SHP77 (cell line): Measurements from ENCODE around the gene NIT2.
"Not testable (repeated sequence)": the region's sequence is repeated elsewhere in the genome, so short reads cannot be mapped to it uniquely, and the experiment has no call there.

Experiments used
- DNase-seq, 2 experiments: peaks; one replicate each; lab custom pipeline; 2025; lab: John Stamatoyannopoulos, UW

Gene NIT2

GRCh38 chr3:100338911-100339310 lies 4.4 kb downstream of the NIT2 start:
- no peak for DNase-seq

DNA sequence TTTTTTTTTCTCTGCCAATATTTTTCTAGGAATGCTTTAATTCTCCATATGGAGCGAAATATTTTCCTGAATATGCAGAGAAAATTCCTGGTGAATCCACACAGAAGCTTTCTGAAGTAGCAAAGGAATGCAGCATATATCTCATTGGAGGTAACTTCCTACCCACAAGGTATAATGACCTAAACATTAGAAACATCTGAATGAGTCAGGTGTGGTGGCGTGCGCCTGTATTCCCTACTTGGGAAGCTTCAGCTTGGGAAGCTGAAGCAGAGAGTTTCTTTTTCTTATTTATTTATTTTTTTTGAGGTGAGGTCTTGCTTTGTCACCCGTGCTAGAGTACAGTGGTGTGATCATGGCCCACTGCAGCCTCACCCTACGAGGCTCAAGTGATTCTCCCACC lies 5.2 kb downstream of the NIT2 start:
- DNase-seq = no peak

- no peak for DNase-seq
Measured at GRCh38 chr3:100340527-100340926, 6.0 kb downstream of the NIT2 start.

DNA sequence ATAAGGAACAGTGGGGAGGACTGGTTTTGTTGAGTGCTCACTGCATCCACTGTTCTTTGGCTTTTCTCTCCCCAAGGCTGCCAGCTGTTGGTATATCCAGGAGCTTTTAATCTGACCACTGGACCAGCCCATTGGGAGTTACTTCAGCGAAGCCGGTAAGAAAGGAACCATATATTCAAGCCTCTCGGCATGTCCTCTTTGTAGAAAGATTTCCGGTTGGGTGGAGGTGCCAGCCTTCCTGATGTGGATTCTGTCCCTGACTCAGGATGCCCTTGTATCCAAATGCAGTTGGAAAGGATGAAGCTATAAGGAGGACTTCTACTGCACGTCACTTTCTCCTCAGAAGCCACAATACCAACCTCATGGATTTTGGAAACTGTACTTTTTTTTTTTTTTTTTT lies 14.2 kb downstream of the NIT2 start:
- DNase-seq = no peak

- DNase-seq = not testable (repeated sequence)
Measured at GRCh38 chr3:100351770-100352169, 17.2 kb downstream of the NIT2 start.

DNA sequence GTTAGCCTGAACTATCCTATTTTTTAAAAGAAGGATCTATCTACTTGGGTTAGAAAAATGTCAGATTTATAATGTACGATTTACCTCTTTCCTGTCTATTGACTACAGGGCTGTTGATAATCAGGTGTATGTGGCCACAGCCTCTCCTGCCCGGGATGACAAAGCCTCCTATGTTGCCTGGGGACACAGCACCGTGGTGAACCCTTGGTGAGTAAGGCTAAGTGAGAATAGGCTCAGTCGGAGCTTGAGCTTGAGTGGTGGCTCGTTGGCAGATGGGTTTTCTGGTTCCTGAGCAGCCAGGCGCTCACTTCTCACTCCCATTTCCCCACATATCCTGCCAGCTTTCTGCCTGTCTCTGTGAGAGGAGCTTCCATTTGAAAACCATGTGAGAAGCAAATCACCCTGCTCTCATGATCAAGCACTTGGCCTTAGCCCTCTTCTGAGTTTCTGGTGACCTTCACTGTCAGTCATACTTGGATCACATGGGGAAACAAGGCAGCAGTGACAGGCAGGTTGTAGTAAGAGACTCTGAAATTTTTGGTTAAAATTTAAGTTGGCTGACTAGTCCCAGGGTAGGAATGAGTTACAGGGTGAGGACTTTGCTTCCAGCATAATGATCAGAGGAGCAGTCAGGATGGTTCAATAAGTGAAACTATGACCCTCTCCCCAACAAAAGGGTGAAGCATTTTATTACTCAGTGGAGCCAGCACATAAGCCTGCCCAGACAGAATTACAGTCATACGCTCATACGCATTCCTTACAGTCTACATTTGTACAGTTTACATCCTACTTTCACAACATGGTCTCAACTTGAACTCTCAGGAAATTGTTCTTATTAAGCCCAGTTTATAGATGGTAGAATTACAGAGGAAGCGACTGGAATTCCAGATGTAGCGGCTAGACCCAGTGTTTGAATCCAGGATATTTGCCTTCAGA lies 18.0 kb downstream of the NIT2 start:
- DNase-seq = no peak

DNA sequence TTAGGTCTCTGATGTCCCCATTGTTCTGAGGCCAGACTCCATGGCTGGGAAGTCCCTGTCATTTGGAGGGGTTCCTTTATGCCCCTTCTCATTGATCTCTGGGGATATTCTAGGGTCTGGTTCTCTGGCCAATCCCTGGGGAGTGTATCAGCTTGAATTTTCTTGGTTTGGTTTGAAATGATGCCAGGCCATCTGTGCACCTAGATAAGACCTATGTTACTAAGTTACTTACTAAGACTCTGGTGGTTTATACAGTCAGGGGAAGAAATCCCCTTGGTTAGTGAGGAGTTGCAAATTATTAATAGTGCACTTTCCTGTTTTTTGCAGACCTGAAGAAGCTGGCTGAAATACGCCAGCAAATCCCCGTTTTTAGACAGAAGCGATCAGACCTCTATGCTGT lies 20.3 kb downstream of the NIT2 start:
- no peak for DNase-seq

DNA sequence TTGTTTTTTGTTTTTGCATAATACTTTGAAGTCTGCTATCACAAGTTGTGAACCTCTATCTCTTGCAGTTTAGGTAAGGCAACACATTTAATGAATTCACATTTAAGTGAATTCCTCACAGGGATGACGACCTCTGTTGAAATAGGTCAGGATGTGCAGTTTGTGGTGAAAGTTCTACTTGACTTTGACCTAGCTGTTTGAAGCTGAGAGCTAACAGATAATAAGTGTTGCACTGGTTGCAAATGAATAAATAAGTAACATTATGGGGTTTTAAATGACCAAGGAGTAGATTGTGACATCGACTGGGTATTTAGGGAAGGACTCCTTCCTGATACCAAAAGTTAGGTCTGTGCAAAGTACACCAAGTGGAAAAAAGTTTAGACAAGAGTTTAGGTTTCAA lies 23.9 kb downstream of the NIT2 start:
- no peak for DNase-seq

DNA sequence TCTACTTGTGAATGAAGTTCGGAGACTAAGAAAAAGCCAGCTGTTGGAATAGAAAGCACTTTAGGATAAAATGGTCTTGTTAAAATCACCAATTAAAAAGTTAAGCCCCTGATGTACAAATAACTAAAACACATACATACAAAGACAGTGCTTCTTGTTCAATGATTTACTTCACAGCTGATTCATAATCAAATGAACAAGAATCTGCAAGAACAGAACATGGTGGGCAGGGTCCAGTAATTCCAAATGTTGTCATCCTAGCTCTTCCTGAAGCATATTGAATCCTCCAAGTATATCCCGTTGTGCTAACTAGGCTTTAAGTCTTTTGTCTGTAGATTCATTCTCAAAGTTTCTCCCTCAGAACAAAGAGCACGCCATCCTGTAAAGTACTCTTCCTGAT lies 24.5 kb downstream of the NIT2 start:
- no peak for DNase-seq

DNA sequence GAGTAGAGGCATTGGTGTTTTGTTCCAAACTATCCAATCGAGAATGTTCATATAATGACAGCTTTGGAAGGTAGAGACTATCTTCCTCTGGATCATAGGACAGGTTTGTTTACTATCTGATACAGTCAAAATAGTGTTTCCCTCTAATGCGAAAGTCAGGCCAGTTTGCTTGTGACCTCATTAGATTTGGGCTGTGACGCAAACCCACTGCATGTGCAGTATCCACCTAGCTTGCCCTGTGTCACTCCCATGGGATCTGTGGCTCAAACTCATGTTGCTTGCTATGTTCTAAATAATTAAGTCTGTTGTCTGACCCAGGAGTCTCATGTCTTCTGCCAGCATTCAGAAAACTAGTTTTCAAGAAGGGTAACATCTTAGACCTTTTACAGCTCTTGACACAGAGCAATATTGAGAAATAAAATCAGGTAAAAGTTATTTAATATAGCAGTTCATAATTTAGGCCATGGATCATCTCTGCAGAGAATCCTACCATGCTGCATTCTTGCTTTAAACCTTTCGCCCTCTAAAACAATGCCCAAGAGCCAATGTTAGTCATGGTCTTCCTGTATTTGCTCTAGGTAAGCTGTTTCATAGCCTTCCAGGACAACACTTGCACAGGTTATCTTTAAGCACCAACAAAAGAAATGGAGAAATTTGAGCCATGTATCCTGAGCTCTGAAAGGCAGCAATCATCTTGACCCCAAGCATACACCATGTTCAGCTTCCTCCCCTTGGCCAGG lies 26.4 kb downstream of the NIT2 start:
- DNase-seq = no peak

GRCh38 chr3:100361897-100362296 lies 27.3 kb downstream of the NIT2 start:
- DNase-seq = no peak

GRCh38 chr3:100364421-100364820 lies 29.9 kb downstream of the NIT2 start:
- DNase-seq = no peak

GRCh38 chr3:100366424-100366823 lies 31.9 kb downstream of the NIT2 start:
- DNase-seq = no peak

DNA sequence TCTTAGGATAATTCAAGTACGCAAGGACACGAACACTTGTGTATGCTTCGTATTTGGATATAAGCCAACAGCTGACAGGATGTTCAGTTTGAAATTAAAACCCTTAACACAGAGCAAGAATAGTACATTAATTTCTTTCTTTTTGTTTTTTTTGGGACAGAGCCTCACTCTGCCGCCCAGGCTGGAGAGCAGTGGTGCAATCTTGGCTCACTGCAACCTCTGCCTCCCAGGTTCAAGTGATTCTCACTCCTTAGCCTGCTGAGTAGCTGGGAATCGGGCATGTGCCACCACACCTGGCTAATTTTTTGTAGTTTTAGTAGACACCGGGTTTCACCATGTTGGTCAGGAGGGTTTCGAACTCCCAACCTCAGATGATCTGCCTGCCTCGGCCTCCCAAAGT lies 33.9 kb downstream of the NIT2 start:
- DNase-seq = no peak

- DNase-seq = no peak
Measured at GRCh38 chr3:100370756-100371155, 36.2 kb downstream of the NIT2 start.

DNA sequence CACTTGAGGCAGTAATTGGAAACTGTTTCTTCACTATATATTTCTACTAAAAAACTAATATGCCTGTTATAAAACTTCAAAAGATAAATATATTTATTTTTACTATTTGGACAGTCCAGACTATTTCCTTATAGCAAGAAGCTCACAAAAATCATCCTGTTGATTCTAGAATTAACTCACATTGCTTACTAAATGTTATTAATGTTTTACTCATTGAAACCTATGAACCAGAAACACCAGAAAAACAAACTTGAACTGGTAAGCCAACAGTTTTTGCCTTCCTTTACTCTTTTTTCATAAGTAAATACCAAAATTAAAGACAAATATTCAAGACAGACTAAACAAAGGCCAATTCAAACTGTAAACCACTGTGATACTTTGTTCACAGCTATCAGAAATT lies 40.0 kb downstream of the NIT2 start:
- no peak for DNase-seq

DNA sequence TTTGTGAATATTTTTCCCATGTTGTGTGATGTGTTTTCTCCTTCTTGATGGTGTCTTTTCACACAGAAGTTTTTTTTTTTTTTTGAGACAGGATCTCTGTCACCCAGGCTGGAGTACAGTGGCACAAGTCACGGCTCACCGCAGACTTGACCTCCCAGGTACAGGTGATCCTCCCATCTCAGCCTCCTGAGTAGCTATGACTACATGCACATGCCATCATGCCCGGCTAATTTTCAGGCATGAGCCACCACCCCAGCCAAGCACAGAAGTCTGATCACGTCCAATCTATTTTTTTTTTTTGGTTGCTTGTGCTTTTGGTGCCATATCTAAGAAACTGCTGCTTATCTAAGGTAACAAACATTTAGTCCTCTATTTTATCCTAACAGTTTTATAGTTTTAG lies 41.7 kb downstream of the NIT2 start:
- no peak for DNase-seq

DNA sequence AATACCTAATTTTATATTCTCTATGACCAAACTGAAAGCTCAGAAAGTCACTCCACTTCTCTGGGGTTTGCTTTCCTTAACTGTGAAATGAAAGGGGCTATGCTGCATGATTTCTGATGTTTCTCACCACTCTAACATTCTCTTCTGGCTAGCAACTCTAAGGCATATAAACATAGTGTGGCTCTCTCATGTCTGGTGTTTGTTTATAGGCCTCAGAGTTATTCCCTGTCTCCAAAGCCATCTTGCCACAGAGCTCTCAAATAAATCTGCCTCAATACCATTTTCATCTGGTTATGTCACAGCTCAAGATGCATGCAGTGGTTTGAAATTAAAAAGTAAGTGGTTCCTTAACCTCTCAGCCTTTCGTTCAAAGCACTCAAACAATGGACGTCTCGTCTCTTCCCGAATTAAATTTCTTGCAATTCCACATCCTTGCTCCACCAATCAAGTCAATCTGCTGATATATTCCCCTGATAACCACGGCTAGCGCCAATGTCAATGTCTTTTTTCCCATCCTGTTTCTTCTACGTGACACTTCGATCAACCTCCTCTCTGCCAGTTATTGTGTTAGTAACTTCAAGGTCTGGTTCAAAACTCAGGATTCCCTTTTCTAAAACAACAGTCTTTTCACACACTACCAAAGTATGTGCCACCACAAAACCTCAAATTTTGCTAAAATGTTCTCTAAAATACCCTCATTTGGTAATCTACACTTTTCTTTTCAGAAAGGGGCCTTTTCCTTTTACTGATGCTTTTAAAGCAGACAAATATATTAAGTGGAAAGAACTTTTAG lies 50.4 kb downstream of the NIT2 start:
- DNase-seq = no peak

DNA sequence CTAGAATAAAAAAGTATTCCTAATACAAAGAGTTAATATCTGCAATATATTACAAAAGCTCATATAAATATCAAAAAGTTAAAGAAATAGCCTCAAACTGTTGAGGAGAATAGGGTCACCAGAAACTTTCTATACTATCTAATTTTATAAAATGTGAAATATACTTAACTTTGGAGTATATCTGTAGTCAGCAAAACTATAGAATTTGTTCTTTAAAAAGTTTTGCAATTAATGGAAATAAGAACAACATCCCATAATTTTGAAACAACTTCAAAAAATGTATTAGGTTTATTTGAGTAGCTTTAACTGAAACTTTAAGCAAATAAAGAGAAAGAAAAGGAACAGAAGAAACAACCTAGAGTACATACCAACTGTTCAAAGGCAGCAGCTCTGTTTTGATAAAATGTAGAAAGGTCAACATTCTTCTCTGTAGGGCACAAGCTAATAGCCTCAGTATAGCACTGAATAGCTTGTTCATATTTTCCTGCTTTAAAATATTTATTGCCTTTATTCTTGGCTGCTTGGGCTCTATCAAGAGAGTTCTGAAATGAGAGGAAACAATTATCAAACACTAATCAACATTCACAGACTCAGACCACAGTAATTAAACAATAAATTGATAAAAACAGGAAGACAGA lies 52.0 kb downstream of the NIT2 start:
- DNase-seq = no peak

DNA sequence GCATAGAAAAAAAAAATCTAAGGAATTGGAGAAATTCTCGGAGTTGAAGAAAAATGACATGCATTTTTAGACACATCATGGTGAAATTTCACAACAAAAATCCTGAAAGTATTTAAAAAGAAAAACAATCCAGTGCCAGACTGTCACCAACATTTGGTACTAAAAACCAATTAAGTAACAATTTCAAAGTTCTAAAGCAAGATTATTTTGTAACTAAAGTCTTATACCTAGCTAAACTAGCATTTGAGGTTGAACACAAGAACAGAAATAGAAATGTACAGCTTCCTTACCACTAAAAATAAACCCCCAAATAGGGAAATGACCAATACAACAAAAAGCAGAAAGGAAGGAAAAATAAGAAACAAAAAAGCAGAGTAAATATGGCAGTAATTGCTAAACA lies 54.5 kb downstream of the NIT2 start:
- no peak for DNase-seq

GRCh38 chr3:100395679-100396431 lies 61.3 kb downstream of the NIT2 start:
- DNase-seq = no peak
